ENCODE results near the gene PITPNM3. TPM values are rescaled to one million over a fixed set of nuclear protein-coding genes. Genes with fewer than 3 reads are reported as not detected.

PITPNM3 gene
- total RNA-seq, 1 donor from 2014 or later = 4.3 TPM

DNA sequence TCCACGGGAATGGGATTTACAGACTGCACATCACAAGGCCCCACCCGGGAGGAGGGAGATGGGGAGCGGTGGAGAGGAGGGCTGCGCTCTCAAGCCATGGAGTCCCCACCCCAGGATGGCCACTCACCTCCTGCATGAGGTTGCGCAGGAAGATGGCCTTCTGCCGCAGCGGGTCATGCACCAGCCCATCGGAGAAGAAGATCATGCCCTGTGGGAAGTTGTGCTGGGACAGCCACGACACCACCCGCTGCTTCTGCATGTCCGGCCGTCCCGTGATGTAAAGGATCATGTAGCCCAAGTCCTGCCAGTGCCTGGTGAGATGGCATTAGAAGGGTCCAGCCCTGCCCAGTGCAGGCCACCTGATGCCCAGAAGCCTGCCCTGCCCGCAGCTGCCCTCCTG lies 95.1 kb downstream of the PITPNM3 start:
- Mint-ChIP-seq H3K36me3 (no peaks in the 10 kb centered on the region), H3K27me3 (peaks cover 11% of the 10 kb centered on the region), H3K4me3 (no peak overlapping the region), H3K4me1 (ENCODE audit: unreplicated experiment) (peaks cover 15% of the 10 kb centered on the region), H3K9me3 (no peaks in the 10 kb centered on the region), H3K27ac (no peak overlapping the region)
- TF ChIP-seq CTCF (conservative IDR thresholded peaks at IDR 0.05) = no peak
- no peak for DNase-seq (ENCODE audit: extremely low spot score, unreplicated experiment)

DNA sequence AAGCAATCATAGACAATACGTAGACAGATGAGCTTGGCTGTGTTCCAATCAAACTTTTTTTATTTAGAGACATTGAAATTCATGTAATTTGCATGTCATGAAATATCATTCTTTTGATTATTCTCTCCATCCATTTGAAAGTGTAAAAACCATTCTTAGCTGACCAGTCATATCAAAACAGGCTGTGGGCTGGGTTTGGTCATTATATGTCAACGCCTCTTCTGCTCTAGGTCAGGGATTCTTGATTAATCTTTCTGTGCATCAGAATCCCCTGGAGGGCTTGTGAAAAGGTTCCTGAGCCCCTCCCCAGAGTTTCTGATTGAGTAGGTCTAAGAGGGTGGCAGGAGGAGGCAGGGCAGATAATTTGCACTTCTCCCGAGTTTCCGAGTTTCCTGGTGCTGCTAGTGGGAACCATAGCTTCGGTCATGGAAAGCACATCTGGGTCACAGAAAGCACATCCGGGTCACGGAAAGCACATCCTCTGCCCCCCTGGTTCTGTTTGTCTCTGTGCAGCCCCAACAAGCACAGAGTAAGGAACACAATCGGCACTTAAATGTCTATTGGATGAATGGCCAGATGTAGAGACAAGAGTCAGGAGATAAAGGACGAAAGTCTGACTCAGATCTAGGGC lies 95.7 kb downstream of the PITPNM3 start:
- Mint-ChIP-seq H3K4me1 (ENCODE audit: unreplicated experiment) (peaks cover 15% of the 10 kb centered on the region), H3K36me3 (no peaks in the 10 kb centered on the region), H3K27ac (no peak overlapping the region), H3K27me3 (peaks cover 12% of the 10 kb centered on the region), H3K4me3 (no peak overlapping the region), H3K9me3 (no peaks in the 10 kb centered on the region)
- no peak for DNase-seq (ENCODE audit: extremely low spot score, unreplicated experiment)
- no peak for TF ChIP-seq CTCF (conservative IDR thresholded peaks at IDR 0.05)

DNA sequence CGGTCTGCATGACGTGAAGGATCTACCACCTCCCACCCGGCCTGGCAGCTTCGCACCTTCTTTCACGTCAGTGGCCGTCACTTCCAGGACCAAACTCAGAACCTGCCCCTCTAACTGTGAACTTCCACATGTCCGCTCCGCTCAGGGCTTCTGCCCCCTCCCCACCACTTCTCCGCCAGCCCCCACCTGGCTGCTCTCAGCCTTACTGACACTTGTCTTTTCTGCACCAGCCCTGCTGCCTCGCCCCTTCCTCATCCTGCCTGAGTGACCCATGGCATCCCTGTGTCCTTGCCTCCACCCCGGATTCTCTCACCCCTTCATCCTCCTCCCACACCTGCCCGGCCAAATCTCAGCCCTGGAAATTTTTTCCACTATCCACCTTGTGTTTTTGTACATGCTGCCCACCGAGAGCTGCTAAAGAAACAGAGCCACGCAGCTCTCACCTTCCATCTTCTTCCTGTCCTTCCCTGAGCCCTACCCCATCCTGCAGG lies 97.8 kb downstream of the PITPNM3 start:
- DNase-seq (ENCODE audit: extremely low spot score, unreplicated experiment) = no peak
- peaks cover 22% of the 10 kb centered on the region for H3K27me3 Mint-ChIP-seq
- H3K27ac Mint-ChIP-seq = no peak overlapping the region
- H3K4me1 Mint-ChIP-seq (ENCODE audit: unreplicated experiment) = peaks cover 18% of the 10 kb centered on the region
- no peaks in the 10 kb centered on the region for H3K9me3 Mint-ChIP-seq
- no peak overlapping the region for H3K4me3 Mint-ChIP-seq
- no peaks in the 10 kb centered on the region for H3K36me3 Mint-ChIP-seq
- TF ChIP-seq CTCF (conservative IDR thresholded peaks at IDR 0.05) = no peak

GRCh38 chr17:6457688-6458459 lies 98.5 kb downstream of the PITPNM3 start:
- Mint-ChIP-seq H3K36me3 (no peaks in the 10 kb centered on the region), H3K4me1 (ENCODE audit: unreplicated experiment) (peaks cover 25% of the 10 kb centered on the region), H3K4me3 (no peak overlapping the region), H3K9me3 (no peaks in the 10 kb centered on the region), H3K27me3 (peaks cover 25% of the 10 kb centered on the region), H3K27ac (no peak overlapping the region)
- TF ChIP-seq CTCF (conservative IDR thresholded peaks at IDR 0.05) = no peak
- no peak for DNase-seq (ENCODE audit: extremely low spot score, unreplicated experiment)

- Mint-ChIP-seq H3K4me1 (ENCODE audit: unreplicated experiment) (peaks cover 24% of the 10 kb centered on the region), H3K4me3 (peak overlapping the region; percentile 48), H3K27ac (no peak overlapping the region), H3K9me3 (no peaks in the 10 kb centered on the region), H3K27me3 (peaks cover 26% of the 10 kb centered on the region), H3K36me3 (no peaks in the 10 kb centered on the region)
- DNase-seq (ENCODE audit: extremely low spot score, unreplicated experiment) = no peak
- TF ChIP-seq CTCF (conservative IDR thresholded peaks at IDR 0.05) = no peak
Observed at GRCh38 chr17:6456914-6457687, 99.3 kb downstream of the PITPNM3 start.
